ENCODE measurements around the gene MAGEB4. TPM values are rescaled to one million over a fixed set of nuclear protein-coding genes. Genes with fewer than 3 reads are reported as not detected.

The MAGEB4 gene
- total and polyA plus RNA-seq, 9 donors: 0.10 TPM; not detected in 8

GRCh38 chrX:30259927-30260326, 18.1 kb downstream of the MAGEB4 start:
- H3K27ac ChIP-seq: no peak overlapping the region
- H3K9me3 ChIP-seq: no peaks in the 10 kb centered on the region
- H3K4me3 ChIP-seq: no peak overlapping the region
- no peak for DNase-seq
- intact Hi-C loops (cut with DNase I): no loop called here
- no peaks in the 10 kb centered on the region for H3K4me1 ChIP-seq (ENCODE audit: insufficient read depth)
- no peak for TF ChIP-seq POLR2A (IDR thresholded peaks at IDR 0.05)
- TF ChIP-seq EP300 (IDR thresholded peaks at IDR 0.05): no peak
- TF ChIP-seq CTCF (IDR thresholded peaks at IDR 0.05): no peak
- H3K36me3 ChIP-seq: no peaks in the 10 kb centered on the region
- H3K27me3 ChIP-seq: no peaks in the 10 kb centered on the region
- 75 to 81% (median 79%) methylated on average over 2 of the region's 2 CpGs for WGBS, 3 donors

GRCh38 chrX:30261012-30261411, 19.2 kb downstream of the MAGEB4 start:
- no peak for DNase-seq
- H3K9me3 ChIP-seq: no peaks in the 10 kb centered on the region
- no peaks in the 10 kb centered on the region for H3K4me1 ChIP-seq (ENCODE audit: insufficient read depth)
- H3K36me3 ChIP-seq: no peaks in the 10 kb centered on the region
- H3K27me3 ChIP-seq: no peaks in the 10 kb centered on the region
- no peak for TF ChIP-seq POLR2A (IDR thresholded peaks at IDR 0.05)
- TF ChIP-seq CTCF (IDR thresholded peaks at IDR 0.05): no peak
- TF ChIP-seq EP300 (IDR thresholded peaks at IDR 0.05): no peak
- no peak overlapping the region for H3K27ac ChIP-seq
- intact Hi-C loops (cut with DNase I): no loop called here
- H3K4me3 ChIP-seq: no peak overlapping the region

- Histone ChIP-seq H3K36me3 (no peaks in the 10 kb centered on the region), H3K4me1 (ENCODE audit: insufficient read depth) (no peaks in the 10 kb centered on the region), H3K4me3 (no peak overlapping the region), H3K27ac (no peak overlapping the region), H3K9me3 (no peaks in the 10 kb centered on the region), H3K27me3 (no peaks in the 10 kb centered on the region)
- TF ChIP-seq POLR2A (IDR thresholded peaks at IDR 0.05) (no peak), CTCF (IDR thresholded peaks at IDR 0.05) (no peak), EP300 (IDR thresholded peaks at IDR 0.05) (no peak)
- WGBS, 3 donors: 62 to 69% (median 65%) methylated on average over 1 of the region's 1 CpG
- no peak for DNase-seq
- intact Hi-C loops (cut with DNase I): no loop called here
Observed at GRCh38 chrX:30262763-30263162, 21.0 kb downstream of the MAGEB4 start.

GRCh38 chrX:30270639-30271038, 28.8 kb downstream of the MAGEB4 start:
- no peaks in the 10 kb centered on the region for H3K36me3 ChIP-seq
- DNase-seq: no peak
- TF ChIP-seq EP300 (IDR thresholded peaks at IDR 0.05): no peak
- no peak for TF ChIP-seq POLR2A (IDR thresholded peaks at IDR 0.05)
- TF ChIP-seq CTCF (IDR thresholded peaks at IDR 0.05): no peak
- H3K9me3 ChIP-seq: no peaks in the 10 kb centered on the region
- intact Hi-C loops (cut with DNase I): loop anchor here in 1 of 4 donors (10.0 kb wide), 1 partner anchor 234 kb away; no protein-coding TSS in a partner anchor
- no peaks in the 10 kb centered on the region for H3K4me1 ChIP-seq (ENCODE audit: insufficient read depth)
- H3K27me3 ChIP-seq: no peaks in the 10 kb centered on the region
- 70 to 76% (median 75%) methylated on average over 3 of the region's 3 CpGs for WGBS, 3 donors
- no peak overlapping the region for H3K27ac ChIP-seq
- H3K4me3 ChIP-seq: no peak overlapping the region
